Body of pancreas (tissue), 4 donors: ENCODE measurements around the gene CHST13. TPM values are rescaled to one million over a fixed set of nuclear protein-coding genes. Genes with fewer than 3 reads are reported as not detected.

Experiments used
- ATAC-seq: fragments of 150-250 bp; one replicate; pipeline ENCODE4 v1.9.1; 2016
- DNase-seq, 4 donors: peaks; one replicate each; pipeline ENCODE4 v3.0.0-alpha.2; 2019
- H3K27ac ChIP-seq, 4 donors: fragments of 200-600 bp; sonication (generic); 1 replicate in 3 of 4; 2 replicates in 1 of 4; pipeline versions ENCODE4 v1.5.1 to v1.6.1; 2016 to 2019; ENCODE audit warnings: mild to moderate bottlenecking in 1 of 4, mixed read lengths in 1 of 4, moderate library complexity in 1 of 4
- H3K27me3 ChIP-seq, 2 donors: fragments of 200-600 bp; sonication (generic); one replicate each; pipeline ENCODE4 v1.6.0; 2016; ENCODE audit warnings: mild to moderate bottlenecking in 1 of 2
- H3K36me3 ChIP-seq, 2 donors: fragments of 200-600 bp; sonication (generic); replicated peaks in 1 of 2; 2 replicates each; pipeline ENCODE4 v1.5.1; 2016; ENCODE audit warnings: low read depth in 2 of 2; ENCODE audit not compliant: insufficient read depth in 1 of 2
- H3K4me1 ChIP-seq: fragments of 200-600 bp; sonication (generic); one replicate; pipeline ENCODE4 v1.6.0; 2016
- H3K4me3 ChIP-seq, 2 donors: fragments of 200-600 bp; sonication (generic); 1 replicate in 1 of 2; 2 replicates in 1 of 2; pipeline ENCODE4 v1.5.1; 2016 to 2019
- H3K9me3 ChIP-seq, 3 donors: fragments of 200-600 bp; sonication (generic); 1 replicate in 2 of 3; 2 replicates in 1 of 3; pipeline ENCODE4 v1.5.1; 2016
- CTCF ChIP-seq, 7 experiments: fragments of 450-650 bp in 4 of 7; fragments of 200-600 bp in 3 of 7; sonication (generic) in 3 of 7; IDR thresholded peaks; one replicate each; pipeline ENCODE4 v1.5.1; 2016 to 2019; ENCODE audit warnings: antibody characterized with exemption in 7 of 7
- POLR2A ChIP-seq, 3 donors: fragments of 450-650 bp; IDR thresholded peaks; one replicate each; pipeline ENCODE4 v1.6.1; 2016; ENCODE audit warnings: antibody characterized with exemption in 3 of 3, mild to moderate bottlenecking in 2 of 3
- WGBS, 2 donors: methylation state at CpG; one replicate each; pipeline ENCODE4 v1.1.5; 2017; 5-methylcytosine and 5-hydroxymethylcytosine counted together
- intact Hi-C: fragments of 100-400 bp; cut with DNase I; formaldehyde crosslinking; loops from one replicate; pipeline ENCODE4 v1.15.1; 2023
- total RNA-seq, 2 donors: library from RNA; depleted of rRNA; stranded (reverse); fragments of >200 nt; gene quantifications; one replicate each; pipeline ENCODE4 v1.1.0, GENCODE V29; 2016

CHST13 gene
- total RNA-seq, 2 donors from 2014 or later: 2.3 TPM; not detected in 1

- DNase-seq: no peak
- no peak for ATAC-seq
- WGBS, 2 donors: 91 to 93% methylated on average over 7 of the region's 8 CpGs
Observed at GRCh38 chr3:126525853-126526667, 2.1 kb downstream of the CHST13 start.

GRCh38 chr3:126526668-126527005, 2.7 kb downstream of the CHST13 start:
- intact Hi-C loops: loop anchor here (10.0 kb wide), 1 partner anchor 928 kb away; no protein-coding TSS in a partner anchor
- Histone ChIP-seq H3K27ac (no peak overlapping the region), H3K9me3 (no peaks in the 10 kb centered on the region), H3K4me1 (peaks cover 29% of the 10 kb centered on the region), H3K36me3 (no peaks in the 10 kb centered on the region), H3K4me3 (no peak overlapping the region), H3K27me3 (no peaks in the 10 kb centered on the region)
- ATAC-seq: no peak
- 83 to 89% methylated on average over 7 of the region's 7 CpGs for WGBS, 2 donors
- no peak for DNase-seq
- TF ChIP-seq CTCF (IDR thresholded peaks at IDR 0.05) (no peak), POLR2A (IDR thresholded peaks at IDR 0.05) (no peak)

More at GRCh38 chr3:126525853-126526667, 2.1 kb downstream of the CHST13 start:
- no peaks in the 10 kb centered on the region for H3K36me3 ChIP-seq
- H3K9me3 ChIP-seq: no peaks in the 10 kb centered on the region
- H3K4me1 ChIP-seq: peaks cover 29% of the 10 kb centered on the region
- TF ChIP-seq CTCF (IDR thresholded peaks at IDR 0.05): no peak
- no peak for TF ChIP-seq POLR2A (IDR thresholded peaks at IDR 0.05)
- H3K27me3 ChIP-seq: no peaks in the 10 kb centered on the region
- no peak overlapping the region for H3K27ac ChIP-seq
- H3K4me3 ChIP-seq: no peak overlapping the region
- intact Hi-C loops: loop anchor here (10.0 kb wide), 1 partner anchor 929 kb away; no protein-coding TSS in a partner anchor

GRCh38 chr3:126527006-126527405, 3.1 kb downstream of the CHST13 start:
- H3K27ac ChIP-seq: no peak overlapping the region
- no peaks in the 10 kb centered on the region for H3K36me3 ChIP-seq
- intact Hi-C loops: loop anchor here (10.0 kb wide), 1 partner anchor 928 kb away; no protein-coding TSS in a partner anchor
- peaks cover 29% of the 10 kb centered on the region for H3K4me1 ChIP-seq
- ATAC-seq: no peak
- 93 to 97% methylated on average over 5 to 7 of the region's 7 CpGs for WGBS, 2 donors
- H3K9me3 ChIP-seq: no peaks in the 10 kb centered on the region
- no peak for TF ChIP-seq CTCF (IDR thresholded peaks at IDR 0.05)
- no peak for TF ChIP-seq POLR2A (IDR thresholded peaks at IDR 0.05)
- H3K27me3 ChIP-seq: no peaks in the 10 kb centered on the region
- H3K4me3 ChIP-seq: no peak overlapping the region
- DNase-seq: no peak

- Histone ChIP-seq H3K9me3 (no peaks in the 10 kb centered on the region), H3K27me3 (no peaks in the 10 kb centered on the region), H3K36me3 (no peaks in the 10 kb centered on the region), H3K4me1 (peaks cover 29% of the 10 kb centered on the region), H3K4me3 (no peak overlapping the region), H3K27ac (no peak overlapping the region)
- WGBS, 2 donors: 73 to 75% methylated on average over 3 to 6 of the region's 6 CpGs
- DNase-seq (no peak), ATAC-seq (no peak)
- TF ChIP-seq CTCF (IDR thresholded peaks at IDR 0.05) (no peak), POLR2A (IDR thresholded peaks at IDR 0.05) (no peak)
- intact Hi-C loops: loop anchor here (10.0 kb wide), 1 partner anchor 927 kb away; no protein-coding TSS in a partner anchor
Observed at GRCh38 chr3:126527455-126528211, 3.7 kb downstream of the CHST13 start.
